ENCODE results near the gene WDR5B.
A peak's percentile ranks its signal among the peaks of the same experiment; 100 is the strongest.

The WDR5B gene

GRCh38 chr3:122409446-122409845 is 6.4 kb downstream of the WDR5B start:
- DNase-seq (ENCODE audit: low spot score) = no peak

GRCh38 chr3:122407946-122408345 is 7.9 kb downstream of the WDR5B start:
- no peak for DNase-seq (ENCODE audit: low spot score)

- DNase-seq (ENCODE audit: low spot score) = no peak
These were observed 9.7 kb downstream of the WDR5B start for GRCh38 chr3:122406198-122406597.

GRCh38 chr3:122405015-122405414 is 10.8 kb downstream of the WDR5B start:
- DNase-seq (ENCODE audit: low spot score) = no peak

- no peak for DNase-seq (ENCODE audit: low spot score)
These were observed 12.4 kb downstream of the WDR5B start for GRCh38 chr3:122403489-122403888.

GRCh38 chr3:122398920-122399319 is 16.9 kb downstream of the WDR5B start:
- DNase-seq (ENCODE audit: low spot score) = no peak

- DNase-seq (ENCODE audit: low spot score) = no peak
These were observed 18.7 kb downstream of the WDR5B start for GRCh38 chr3:122397201-122397600.

GRCh38 chr3:122396511-122396910 is 19.4 kb downstream of the WDR5B start:
- DNase-seq (ENCODE audit: low spot score) = no peak

- no peak for DNase-seq (ENCODE audit: low spot score)
These were observed 20.3 kb downstream of the WDR5B start for GRCh38 chr3:122395582-122395981.

GRCh38 chr3:122394173-122394572 is 21.7 kb downstream of the WDR5B start:
- no peak for DNase-seq (ENCODE audit: low spot score)

- DNase-seq (ENCODE audit: low spot score) = peak; percentile 21
These were observed 22.7 kb downstream of the WDR5B start for GRCh38 chr3:122392868-122393844.

GRCh38 chr3:122391681-122392446 is 24.0 kb downstream of the WDR5B start:
- no peak for DNase-seq (ENCODE audit: low spot score)

- peak; percentile 48 for DNase-seq (ENCODE audit: low spot score)
These were observed 25.2 kb downstream of the WDR5B start for GRCh38 chr3:122390665-122391064.

- no peak for DNase-seq (ENCODE audit: low spot score)
These were observed 26.0 kb downstream of the WDR5B start for GRCh38 chr3:122389892-122390291.

- DNase-seq (ENCODE audit: low spot score) = no peak
These were observed 26.7 kb downstream of the WDR5B start for GRCh38 chr3:122389197-122389596.

- no peak for DNase-seq (ENCODE audit: low spot score)
These were observed 28.2 kb downstream of the WDR5B start for GRCh38 chr3:122387709-122388108.

GRCh38 chr3:122383771-122384697 is 31.8 kb downstream of the WDR5B start, which contains the start of gene FAM162A:
FAM162A (plus strand) TSS chr3:122384182; CDS start chr3:122384266, 84 bp downstream.
- DNase-seq (ENCODE audit: low spot score) = peak; percentile 85

GRCh38 chr3:122382888-122383666 is 32.8 kb downstream of the WDR5B start, which contains the start of gene MIX23:
MIX23 (minus strand) TSS chr3:122383231; CDS start chr3:122383224, 7 bp downstream.
- DNase-seq (ENCODE audit: low spot score) = peak; percentile 84

- no peak for DNase-seq (ENCODE audit: low spot score)
These were observed 37.9 kb downstream of the WDR5B start for GRCh38 chr3:122377975-122378374.

- no peak for DNase-seq (ENCODE audit: low spot score)
These were observed 41.8 kb downstream of the WDR5B start for GRCh38 chr3:122374034-122374433.

GRCh38 chr3:122366379-122366749 is 49.5 kb downstream of the WDR5B start:
- no peak for DNase-seq (ENCODE audit: low spot score)

Measured in hepatic stellate cell (primary cell).